ENCODE data around the gene MYT1. TPM values are rescaled to one million over a fixed set of nuclear protein-coding genes. Genes with fewer than 3 reads are reported as not detected.

The MYT1 gene
- polyA plus RNA-seq, 3 donors: not detected

GRCh38 chr20:64129146-64129782 lies 35.0 kb upstream of the MYT1 start:
- no peaks in the 10 kb centered on the region for H3K27me3 ChIP-seq (ENCODE audit: control insufficient read depth in 2 of 2, insufficient read depth in 2 of 2, low read length in 2 of 2)
- H3K4me3 ChIP-seq (replicated peaks in 1 of 3; ENCODE audit: low read depth in 2 of 3, low read length in 3 of 3): no peak overlapping the region
- 96% methylated on average over 10 of the region's 11 CpGs for WGBS (ENCODE audit: insufficient coverage)
- H2AFZ ChIP-seq (ENCODE audit: insufficient read depth, low read depth, low read length, poor library complexity, severe bottlenecking): no peak overlapping the region
- Mint-ChIP-seq H3K4me3 (no peak overlapping the region), H3K4me1 (no peaks in the 10 kb centered on the region), H3K27ac (no peak overlapping the region), H3K27me3 (ENCODE audit: low read depth in 3 of 3) (peaks cover 9 to 17% (median 14%) of the 10 kb centered on the region in 3 donors), H3K9me3 (peaks cover 0 to 3% (median 0%) of the 10 kb centered on the region in 7 donors), H3K36me3 (no peaks in the 10 kb centered on the region)
- no peak for DNase-seq
- intact Hi-C loops (cut with micrococcal nuclease): no loop called here
- H3K9ac ChIP-seq (ENCODE audit: insufficient read depth, low read length, poor library complexity, severe bottlenecking): no peak overlapping the region
- no peak overlapping the region for H3K4me2 ChIP-seq (replicated peaks; ENCODE audit: extremely low read depth, low read length, poor library complexity, severe bottlenecking)
- no peaks in the 10 kb centered on the region for H4K20me1 ChIP-seq (ENCODE audit: insufficient read depth, low read length)
- no peak overlapping the region for H3K27ac ChIP-seq (ENCODE audit: low read depth in 1 of 2, low read length in 2 of 2)
- TF ChIP-seq CTCF (IDR thresholded peaks at IDR 0.05): no peak
- no peaks in the 10 kb centered on the region for H3K9me3 ChIP-seq (replicated peaks in 1 of 2; ENCODE audit: control insufficient read depth in 1 of 2, insufficient read depth in 1 of 2, low read length in 2 of 2)
- H3K79me2 ChIP-seq (ENCODE audit: insufficient read depth, low read length): no peaks in the 10 kb centered on the region
- H3K36me3 ChIP-seq (replicated peaks in 1 of 2; ENCODE audit: control insufficient read depth in 1 of 2, insufficient read depth in 2 of 2, low read length in 2 of 2): no peaks in the 10 kb centered on the region
- no peaks in the 10 kb centered on the region for H3K4me1 ChIP-seq (ENCODE audit: control insufficient read depth in 1 of 2, insufficient read depth in 2 of 2, low read length in 2 of 2)

GRCh38 chr20:64130271-64130670 lies 34.0 kb upstream of the MYT1 start:
- Histone ChIP-seq H3K4me1 (ENCODE audit: control insufficient read depth in 1 of 2, insufficient read depth in 2 of 2, low read length in 2 of 2) (no peaks in the 10 kb centered on the region), H3K9me3 (replicated peaks in 1 of 2; ENCODE audit: control insufficient read depth in 1 of 2, insufficient read depth in 1 of 2, low read length in 2 of 2) (no peaks in the 10 kb centered on the region), H3K4me3 (replicated peaks in 1 of 3; ENCODE audit: low read depth in 2 of 3, low read length in 3 of 3) (no peak overlapping the region), H4K20me1 (ENCODE audit: insufficient read depth, low read length) (no peaks in the 10 kb centered on the region), H3K79me2 (ENCODE audit: insufficient read depth, low read length) (no peaks in the 10 kb centered on the region), H3K27me3 (ENCODE audit: control insufficient read depth in 2 of 2, insufficient read depth in 2 of 2, low read length in 2 of 2) (no peaks in the 10 kb centered on the region), H2AFZ (ENCODE audit: insufficient read depth, low read depth, low read length, poor library complexity, severe bottlenecking) (no peak overlapping the region), H3K27ac (ENCODE audit: low read depth in 1 of 2, low read length in 2 of 2) (no peak overlapping the region), H3K4me2 (replicated peaks; ENCODE audit: extremely low read depth, low read length, poor library complexity, severe bottlenecking) (no peak overlapping the region), H3K36me3 (replicated peaks in 1 of 2; ENCODE audit: control insufficient read depth in 1 of 2, insufficient read depth in 2 of 2, low read length in 2 of 2) (no peaks in the 10 kb centered on the region), H3K9ac (ENCODE audit: insufficient read depth, low read length, poor library complexity, severe bottlenecking) (no peak overlapping the region)
- H3K36me3 Mint-ChIP-seq: no peaks in the 10 kb centered on the region
- H3K27me3 Mint-ChIP-seq (ENCODE audit: low read depth in 3 of 3): peaks cover 5 to 9% (median 9%) of the 10 kb centered on the region in 3 donors
- no peak for TF ChIP-seq CTCF (IDR thresholded peaks at IDR 0.05)
- no peak overlapping the region for H3K4me3 Mint-ChIP-seq
- no peak for DNase-seq
- H3K4me1 Mint-ChIP-seq: no peaks in the 10 kb centered on the region
- intact Hi-C loops (cut with micrococcal nuclease): no loop called here
- 67% methylated on average over 3 of the region's 5 CpGs for WGBS (ENCODE audit: insufficient coverage)
- H3K9me3 Mint-ChIP-seq: peaks cover 0 to 3% (median 0%) of the 10 kb centered on the region in 7 donors
- no peak overlapping the region for H3K27ac Mint-ChIP-seq

All from CD14-positive monocyte (primary cell).